ENCODE results near the gene PIAS4.

GRCh38 chr19:3984908-3985642 lies 22.5 kb upstream of the PIAS4 start, which contains the start of gene EEF2:
- TF ChIP-seq HOXC10 (CRISPR knock-in tag; IDR thresholded peaks at IDR 0.05) (no peak), ZNF639 (tag by site-specific recombination; IDR thresholded peaks at IDR 0.05) (0 out of 2 replicates have a peak, but pooled peaks have one; percentile 42), PBX3 (CRISPR knock-in tag; IDR thresholded peaks at IDR 0.05) (peak; percentile 79; the same call in 1 of the 2 replicates), YY1 (tag by site-specific recombination; IDR thresholded peaks at IDR 0.05) (peak; percentile 94)

Measured in HEK293 (cell line).